GM19193 (cell line): ENCODE results near the gene ANKDD1B.

ENCODE experiments used
- POLR2A ChIP-seq: IDR thresholded peaks from 4 replicates; pipeline ENCODE4 v1.6.1; 2011; ENCODE audit not compliant: insufficient read depth, insufficient read length; ENCODE audit errors: extremely low read depth

Gene ANKDD1B

DNA sequence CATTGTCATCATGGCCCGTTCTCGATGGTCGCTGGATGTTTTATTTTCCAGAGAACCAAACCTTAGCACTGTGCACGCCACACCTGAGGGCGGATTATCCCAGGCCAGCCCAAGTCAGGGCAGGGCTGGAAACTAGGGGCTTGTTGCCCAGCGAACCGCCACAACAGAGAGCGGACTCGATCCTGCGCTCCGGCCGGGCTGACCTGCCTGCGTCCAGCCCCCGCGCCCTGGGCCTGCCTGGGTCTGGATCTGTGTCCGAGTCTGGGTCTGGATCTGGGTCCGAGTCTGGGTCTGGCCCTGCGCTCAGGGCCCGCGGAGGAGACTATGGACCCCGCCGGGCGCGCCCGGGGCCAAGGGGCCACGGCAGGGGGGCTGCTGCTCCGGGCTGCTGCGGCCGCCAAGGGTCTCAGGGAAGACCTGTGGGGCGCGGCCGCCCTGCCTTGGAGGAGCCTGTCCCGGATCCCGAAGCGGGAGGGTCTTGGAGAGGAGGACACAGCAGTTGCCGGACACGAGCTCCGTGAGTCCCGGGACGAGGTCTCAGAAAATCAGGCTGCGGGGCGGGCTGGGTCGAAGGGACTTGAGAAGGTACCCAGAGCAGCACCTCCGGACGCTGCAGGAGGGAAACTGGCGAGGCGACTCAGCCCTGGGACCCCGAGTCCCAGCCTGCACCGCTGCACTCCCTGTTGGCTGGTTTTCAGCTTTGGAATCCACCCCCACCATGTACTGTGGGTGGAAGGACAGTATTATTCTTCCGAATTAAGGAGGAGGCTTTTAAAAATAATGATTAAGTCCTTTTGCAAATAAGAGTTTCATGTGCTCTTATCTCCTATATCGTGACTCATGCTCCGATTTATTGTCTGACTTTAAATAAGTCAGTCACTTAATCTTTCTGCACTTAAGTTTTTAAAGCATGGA is at the start of gene ANKDD1B:
TSS of gene ANKDD1B (plus strand) at position 143 of the 915 bp plus-strand sequence. CDS start at position 325, 182 bp downstream.
- peak; percentile 10 for TF ChIP-seq POLR2A

- no peak for TF ChIP-seq POLR2A
Measured at GRCh38 chr5:75566710-75567309, 44.4 kb upstream of the ANKDD1B start.

DNA sequence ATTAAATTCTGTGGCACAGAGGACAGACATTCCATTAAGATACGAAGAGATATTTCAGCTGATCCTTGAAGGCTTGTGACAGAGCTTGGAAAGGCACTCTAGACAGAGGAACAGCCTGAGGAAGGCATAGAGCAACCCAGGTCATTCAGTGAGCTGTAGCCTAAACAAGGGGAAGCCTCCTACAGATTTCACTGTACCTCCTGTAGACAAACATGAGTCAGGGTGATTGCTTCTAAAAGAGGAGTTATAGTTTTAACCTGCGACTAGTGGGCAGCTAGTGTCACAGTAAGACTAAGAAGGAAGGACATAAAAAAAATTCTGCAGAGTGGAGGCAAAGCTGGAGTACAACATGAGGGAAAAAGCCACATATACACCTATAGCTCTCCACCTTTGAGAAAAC is 43.5 kb upstream of the ANKDD1B start:
- no peak for TF ChIP-seq POLR2A

- no peak for TF ChIP-seq POLR2A
Measured at GRCh38 chr5:75568202-75568601, 43.1 kb upstream of the ANKDD1B start.

DNA sequence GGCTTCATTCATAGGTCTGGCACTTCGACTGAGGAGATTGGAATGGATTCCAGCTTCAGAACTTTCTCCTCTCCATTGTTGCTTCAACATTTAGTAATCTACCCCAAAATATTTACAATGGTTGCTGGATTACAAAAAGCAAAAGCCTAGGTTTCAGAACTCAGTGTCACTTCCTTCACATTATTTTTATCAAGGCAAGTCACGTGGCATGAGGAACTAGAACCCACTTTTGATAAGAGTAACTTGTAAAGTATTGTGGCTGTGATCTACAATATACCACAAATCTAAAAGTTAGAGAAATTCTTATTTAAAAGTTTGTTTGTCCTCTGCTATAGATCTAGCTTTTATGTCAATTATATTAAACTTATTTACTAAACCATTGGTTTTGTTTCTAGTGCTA is 39.7 kb upstream of the ANKDD1B start:
- TF ChIP-seq POLR2A = no peak

DNA sequence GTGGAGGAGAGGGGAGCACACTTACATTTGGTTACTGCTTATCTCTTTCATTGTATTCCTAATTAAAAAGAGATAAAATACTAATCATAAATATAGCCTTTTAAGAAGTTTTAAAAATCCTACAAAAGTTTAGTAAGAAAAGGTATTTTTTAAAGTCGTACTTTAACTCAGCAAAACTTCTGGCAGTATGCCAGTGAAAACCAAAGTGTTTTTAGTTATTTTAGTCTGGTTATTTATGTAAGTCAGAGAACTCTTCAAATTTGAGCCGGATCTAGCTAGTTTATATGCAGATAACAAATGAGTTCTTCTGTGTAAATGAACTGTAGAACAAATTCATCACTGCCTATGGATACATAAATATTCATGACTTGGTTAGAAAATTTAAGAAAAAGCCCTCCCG is 36.5 kb upstream of the ANKDD1B start:
- no peak for TF ChIP-seq POLR2A

- no peak for TF ChIP-seq POLR2A
Measured at GRCh38 chr5:75584641-75585040, 26.6 kb upstream of the ANKDD1B start.

DNA sequence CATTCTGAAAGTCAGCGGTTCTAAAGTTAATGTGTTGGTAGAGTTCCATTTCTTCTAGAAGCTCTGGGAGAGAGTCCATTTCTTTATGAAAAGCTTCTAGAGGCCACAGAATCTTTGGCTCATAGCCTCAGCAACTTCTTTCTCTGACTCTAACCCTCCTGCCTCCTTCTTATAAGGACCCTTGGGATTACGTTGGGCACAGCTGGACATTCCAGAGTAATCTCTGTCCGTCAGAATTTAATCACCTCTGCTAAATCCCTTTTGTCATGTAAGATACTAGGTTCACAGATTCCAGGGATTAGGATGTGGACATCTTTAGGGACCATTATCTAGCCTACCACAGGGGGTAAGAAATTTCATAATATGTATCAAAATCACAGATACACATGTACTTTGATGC is 22.6 kb upstream of the ANKDD1B start:
- TF ChIP-seq POLR2A = no peak

DNA sequence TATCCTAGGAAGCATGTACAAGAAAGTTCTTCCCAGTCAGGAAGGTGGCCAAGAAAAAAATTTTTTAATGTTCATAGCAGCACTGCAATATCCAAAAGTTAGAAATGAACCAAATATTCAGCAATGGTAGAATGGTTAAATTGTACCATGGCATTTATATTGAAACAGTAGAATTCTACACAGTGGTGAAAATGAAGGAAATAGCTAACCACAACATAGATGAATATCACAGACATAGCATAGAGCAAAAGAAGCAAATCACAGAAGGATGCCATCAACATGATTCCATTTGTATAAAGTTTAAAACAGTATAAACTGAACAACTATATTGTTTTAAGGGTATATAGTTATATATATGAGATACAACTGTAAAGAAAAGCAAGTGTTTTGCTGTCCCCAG is 10.7 kb upstream of the ANKDD1B start:
- no peak for TF ChIP-seq POLR2A

DNA sequence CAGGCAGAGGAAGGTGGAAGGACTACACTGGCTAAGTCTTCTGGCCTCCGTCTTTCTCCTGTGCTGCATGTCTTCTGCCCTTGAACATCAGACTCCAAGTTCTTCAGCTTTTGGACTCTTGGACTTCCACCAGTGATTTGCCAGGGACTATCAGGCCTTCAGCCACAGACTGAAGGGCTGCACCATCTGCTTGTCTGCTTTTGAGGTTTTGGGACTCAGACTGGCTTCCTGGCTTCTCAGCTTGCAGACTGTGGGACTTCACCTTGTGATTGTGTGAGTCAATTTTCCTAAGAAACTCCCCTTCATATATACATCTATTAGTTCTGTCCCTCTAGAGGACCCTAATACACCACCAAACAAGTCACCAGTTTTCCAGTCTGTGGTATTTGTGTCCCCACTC is 9.7 kb upstream of the ANKDD1B start:
- TF ChIP-seq POLR2A = no peak

- TF ChIP-seq POLR2A = no peak
Measured at GRCh38 chr5:75601996-75602395, 9.3 kb upstream of the ANKDD1B start.

GRCh38 chr5:75603371-75603770 is 7.9 kb upstream of the ANKDD1B start:
- TF ChIP-seq POLR2A = no peak

- TF ChIP-seq POLR2A = no peak
Measured at GRCh38 chr5:75603821-75604220, 7.4 kb upstream of the ANKDD1B start.

DNA sequence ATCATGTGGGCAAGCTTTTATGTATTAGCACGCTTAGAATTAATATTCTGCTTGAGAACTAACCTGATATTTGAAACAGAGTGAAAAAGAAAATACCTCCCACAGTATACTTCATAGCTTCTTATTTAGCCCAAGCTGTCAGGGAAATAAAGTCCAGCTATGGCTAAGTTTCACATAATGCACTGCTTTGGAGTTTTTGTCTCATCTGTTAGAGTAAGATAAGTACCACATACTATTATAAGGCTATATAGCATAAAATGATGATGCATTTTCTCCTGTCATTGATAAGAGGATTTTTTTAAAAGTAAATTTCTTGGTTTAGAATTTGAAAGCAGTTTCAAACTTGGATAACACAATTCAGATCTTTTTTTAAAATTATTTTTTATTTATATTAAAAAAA is 2.4 kb upstream of the ANKDD1B start:
- no peak for TF ChIP-seq POLR2A

DNA sequence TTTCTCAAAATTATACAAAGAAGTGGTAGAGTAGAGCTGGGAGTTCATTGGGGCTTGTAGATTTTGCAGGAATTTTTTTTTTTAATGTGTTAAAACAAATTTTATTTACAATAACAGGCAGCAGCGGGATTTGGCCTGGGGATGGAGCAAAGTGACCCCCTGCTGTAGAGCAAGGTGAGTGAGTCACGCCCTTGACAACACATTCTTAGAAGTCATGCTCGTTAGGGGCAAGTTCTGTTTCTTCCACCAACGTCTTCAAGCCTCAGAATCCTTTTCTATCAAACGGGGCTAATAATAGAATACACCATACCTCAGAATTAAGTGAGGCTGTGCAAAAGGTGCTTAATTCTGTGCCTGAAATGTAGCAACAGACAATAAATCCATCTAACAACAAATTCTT is 1.1 kb upstream of the ANKDD1B start:
- TF ChIP-seq POLR2A = no peak

- TF ChIP-seq POLR2A = no peak
Measured at GRCh38 chr5:75612226-75612569, 945 bp downstream of the ANKDD1B start.
